Ectodermal cell (in vitro differentiated cells): Measurements from ENCODE around the gene TATDN2.

Source experiments
- H3K27ac ChIP-seq: 2 replicates; pipeline ENCODE4 v1.7.0; 2013; ENCODE audit warnings: mild to moderate bottlenecking, low read depth, low read length; ENCODE audit not compliant: insufficient read depth, poor library complexity, severe bottlenecking
- H3K27me3 ChIP-seq: 2 replicates; pipeline ENCODE4 v1.7.0; 2013; ENCODE audit warnings: mild to moderate bottlenecking, low read length; ENCODE audit not compliant: insufficient read depth, control insufficient read depth, poor library complexity, severe bottlenecking
- H3K36me3 ChIP-seq: one replicate; pipeline ENCODE4 v1.7.0; 2013; ENCODE audit warnings: low read length; ENCODE audit not compliant: control insufficient read depth, insufficient read depth
- H3K4me1 ChIP-seq: one replicate; pipeline ENCODE4 v1.7.0; 2013; ENCODE audit warnings: low read length; ENCODE audit not compliant: control insufficient read depth, insufficient read depth
- H3K4me3 ChIP-seq: 2 replicates; pipeline ENCODE4 v1.7.0; 2013; ENCODE audit warnings: low read depth, low read length, control low read depth; ENCODE audit not compliant: insufficient read depth
- H3K9me3 ChIP-seq: 2 replicates; pipeline ENCODE4 v1.7.0; 2013; ENCODE audit warnings: mild to moderate bottlenecking, low read length, moderate library complexity; ENCODE audit not compliant: control insufficient read depth
- WGBS, 2 experiments: methylation state at CpG; one replicate each; pipeline ENCODE4 v1.1.7; 2013; ENCODE audit warnings: missing lambda C conversion rate in 2 of 2; 5-methylcytosine and 5-hydroxymethylcytosine counted together

TATDN2 gene

DNA sequence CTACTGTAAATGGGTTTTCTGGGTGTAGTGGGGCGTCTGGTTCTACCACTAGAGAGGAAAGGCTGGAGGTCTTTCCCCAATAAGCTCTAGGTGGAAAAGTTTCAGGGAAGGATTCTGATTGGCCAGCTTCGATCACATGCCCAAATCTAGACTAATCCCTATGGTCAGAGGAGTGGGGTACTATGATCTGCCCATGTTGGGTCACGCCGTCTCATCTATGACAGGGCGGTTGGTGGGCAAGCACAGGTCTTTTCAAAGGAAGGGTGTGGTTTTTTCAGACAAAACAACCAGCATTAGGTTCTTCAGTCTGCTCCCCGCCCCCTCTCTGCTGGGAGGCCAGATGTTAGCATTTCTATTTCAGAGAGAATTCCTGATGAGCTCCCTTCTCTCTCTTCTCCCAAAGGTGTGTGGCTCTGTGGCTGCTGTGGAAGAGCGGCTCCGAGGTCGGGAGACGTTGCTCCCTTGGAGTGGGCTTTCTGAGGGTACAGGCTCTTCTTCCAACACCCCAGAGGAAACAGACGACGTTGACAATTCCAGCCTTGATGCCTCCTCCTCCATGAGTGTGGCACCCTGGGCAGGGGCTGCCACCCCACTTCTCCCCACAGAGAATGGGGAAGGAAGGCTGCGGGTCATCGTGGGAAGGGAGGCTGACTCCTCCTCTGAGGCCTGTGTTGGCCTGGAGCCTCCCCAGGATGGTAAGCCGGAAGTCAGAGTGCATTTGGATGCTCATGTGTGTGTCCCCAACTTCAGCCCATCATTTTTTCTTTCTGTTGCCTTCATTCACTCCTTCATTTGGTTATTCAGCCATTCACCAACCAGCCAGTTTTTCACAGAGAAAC lies 9.7 kb upstream of the TATDN2 start:
- Histone ChIP-seq H3K36me3 (no peaks in the 10 kb centered on the region), H3K27me3 (no peaks in the 10 kb centered on the region), H3K27ac (no peak overlapping the region), H3K9me3 (no peaks in the 10 kb centered on the region), H3K4me3 (no peak overlapping the region), H3K4me1 (no peaks in the 10 kb centered on the region)
- 84 to 85% methylated on average over 15 of the region's 15 CpGs for WGBS, 2 experiments

DNA sequence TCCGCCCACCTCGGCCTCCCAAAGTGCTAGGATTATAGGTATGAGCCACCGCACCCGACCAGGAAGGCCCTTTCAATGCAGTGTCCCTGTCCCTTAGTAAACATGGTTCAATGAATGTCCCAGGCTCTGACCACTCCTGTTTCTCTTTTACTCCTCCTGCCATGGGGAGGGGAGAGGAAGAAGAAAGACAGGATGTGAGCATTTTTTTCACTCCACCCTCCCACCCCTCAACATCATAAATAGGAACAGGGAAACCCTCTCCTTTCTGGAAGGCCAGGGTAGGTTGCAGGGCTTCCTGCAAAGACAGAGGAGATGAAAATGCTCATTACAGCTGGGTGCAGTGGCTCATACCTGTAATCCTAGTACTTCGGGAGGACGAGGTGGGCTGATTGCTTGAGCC lies 7.5 kb upstream of the TATDN2 start:
- Histone ChIP-seq H3K4me3 (no peak overlapping the region), H3K27me3 (no peaks in the 10 kb centered on the region), H3K27ac (no peak overlapping the region), H3K9me3 (no peaks in the 10 kb centered on the region), H3K36me3 (no peaks in the 10 kb centered on the region), H3K4me1 (no peaks in the 10 kb centered on the region)
- WGBS, 2 experiments: 87 to 91% methylated on average over 6 of the region's 6 CpGs

DNA sequence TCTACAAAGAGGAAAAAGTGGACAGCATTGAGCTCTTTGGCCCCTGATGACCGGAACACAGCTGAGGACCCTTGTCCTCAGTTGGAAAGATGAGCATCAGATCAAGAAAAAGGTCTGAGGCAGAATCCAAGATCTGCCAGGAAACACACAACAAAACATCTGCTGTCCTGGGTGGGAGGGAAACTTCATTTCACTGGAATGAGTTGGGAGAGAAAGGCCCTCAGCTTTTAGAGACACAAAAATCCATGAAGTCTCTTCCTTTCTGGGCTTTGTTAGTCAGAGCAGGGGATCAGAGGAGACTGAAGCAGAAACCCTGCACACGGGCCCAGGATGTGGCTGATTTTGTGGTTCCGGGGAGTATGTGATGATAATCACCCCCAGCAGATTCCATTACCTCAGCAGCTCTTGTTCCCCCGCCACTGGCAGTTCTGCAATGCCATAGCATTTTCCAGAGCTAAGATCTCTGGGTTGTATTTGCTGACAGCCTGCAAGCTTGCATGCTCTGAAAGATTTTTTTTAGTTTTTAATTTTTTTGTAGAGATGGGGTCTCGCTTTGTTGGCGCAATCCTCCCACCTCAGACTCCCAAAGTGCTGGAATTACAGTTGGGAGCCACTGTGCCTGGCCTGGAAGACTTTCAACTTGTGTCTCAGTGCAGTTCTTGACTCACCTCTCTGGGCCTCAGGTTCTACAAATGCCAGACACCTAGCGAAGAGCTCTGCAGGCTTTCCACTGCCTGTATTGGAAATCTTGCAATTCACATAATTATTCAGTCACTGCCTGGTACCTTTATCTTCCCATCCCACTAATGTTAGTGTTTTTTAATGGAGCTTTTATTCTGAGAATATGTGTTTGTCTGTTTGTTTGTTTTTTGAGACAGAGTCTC lies 5.8 kb upstream of the TATDN2 start:
- WGBS, 2 experiments: 93 to 94% methylated on average over 7 of the region's 7 CpGs
- H3K27ac ChIP-seq: no peak overlapping the region

DNA sequence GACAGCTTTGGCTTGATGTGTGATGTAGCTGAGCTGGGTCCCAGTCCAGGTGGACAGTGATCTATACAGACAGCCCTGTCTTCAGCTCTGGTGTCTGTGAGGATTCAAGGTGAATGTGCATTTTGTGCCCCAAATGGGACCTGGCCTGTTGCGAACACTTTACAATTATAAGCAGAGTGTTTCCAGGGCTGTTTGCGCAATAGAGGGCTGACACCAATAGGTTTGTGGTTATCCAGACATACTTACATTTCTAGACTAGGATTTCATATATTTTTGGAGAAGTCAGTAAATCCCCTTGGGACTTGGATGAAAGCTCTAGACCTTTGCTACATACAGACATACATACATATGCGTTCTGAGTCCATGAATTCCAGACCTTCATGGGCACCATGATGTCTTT lies 4.2 kb upstream of the TATDN2 start:
- H3K4me1 ChIP-seq: no peaks in the 10 kb centered on the region
- no peaks in the 10 kb centered on the region for H3K27me3 ChIP-seq
- no peaks in the 10 kb centered on the region for H3K36me3 ChIP-seq
- no peak overlapping the region for H3K4me3 ChIP-seq
- WGBS, 2 experiments: 65 to 87% methylated on average over 2 to 3 of the region's 3 CpGs
- H3K9me3 ChIP-seq: no peaks in the 10 kb centered on the region
- no peak overlapping the region for H3K27ac ChIP-seq

More for the DNA sequence above, 5.8 kb upstream of the TATDN2 start:
- Histone ChIP-seq H3K9me3 (no peaks in the 10 kb centered on the region), H3K4me1 (no peaks in the 10 kb centered on the region), H3K36me3 (no peaks in the 10 kb centered on the region), H3K27me3 (no peaks in the 10 kb centered on the region), H3K4me3 (no peak overlapping the region)

DNA sequence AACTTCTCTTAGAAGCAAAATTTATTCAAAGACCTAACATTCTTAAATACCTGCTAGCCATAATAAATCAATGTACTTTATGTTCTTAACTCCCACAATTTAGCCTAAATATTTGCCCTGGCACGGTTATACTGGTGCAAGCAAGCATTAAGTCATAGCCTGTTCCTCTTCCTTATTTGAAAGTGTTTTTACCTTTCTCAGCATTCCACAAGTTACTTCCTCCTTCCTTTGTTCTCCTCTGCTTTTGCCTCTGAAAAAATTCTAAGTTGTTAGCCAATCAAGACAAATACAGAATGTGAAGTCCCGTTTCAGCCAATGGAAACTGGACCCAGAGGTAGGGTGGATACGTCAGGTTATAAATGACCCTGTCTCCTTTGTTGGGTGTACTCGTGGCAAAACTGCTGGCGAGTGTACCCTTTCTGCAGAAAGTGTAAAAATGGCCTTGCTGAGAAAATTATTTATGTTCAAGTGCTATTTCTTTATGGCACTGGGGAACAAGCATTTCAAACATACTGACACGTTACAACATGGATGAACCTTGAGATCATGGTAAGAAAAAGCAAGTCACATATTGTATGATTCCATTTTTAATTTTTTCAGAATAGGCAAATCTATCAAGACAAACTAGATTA lies 3.1 kb upstream of the TATDN2 start:
- Histone ChIP-seq H3K4me1 (no peaks in the 10 kb centered on the region), H3K9me3 (no peaks in the 10 kb centered on the region), H3K27me3 (no peaks in the 10 kb centered on the region), H3K27ac (no peak overlapping the region), H3K4me3 (no peak overlapping the region), H3K36me3 (no peaks in the 10 kb centered on the region)
- WGBS, 2 experiments: 90 to 95% methylated on average over 6 of the region's 6 CpGs

DNA sequence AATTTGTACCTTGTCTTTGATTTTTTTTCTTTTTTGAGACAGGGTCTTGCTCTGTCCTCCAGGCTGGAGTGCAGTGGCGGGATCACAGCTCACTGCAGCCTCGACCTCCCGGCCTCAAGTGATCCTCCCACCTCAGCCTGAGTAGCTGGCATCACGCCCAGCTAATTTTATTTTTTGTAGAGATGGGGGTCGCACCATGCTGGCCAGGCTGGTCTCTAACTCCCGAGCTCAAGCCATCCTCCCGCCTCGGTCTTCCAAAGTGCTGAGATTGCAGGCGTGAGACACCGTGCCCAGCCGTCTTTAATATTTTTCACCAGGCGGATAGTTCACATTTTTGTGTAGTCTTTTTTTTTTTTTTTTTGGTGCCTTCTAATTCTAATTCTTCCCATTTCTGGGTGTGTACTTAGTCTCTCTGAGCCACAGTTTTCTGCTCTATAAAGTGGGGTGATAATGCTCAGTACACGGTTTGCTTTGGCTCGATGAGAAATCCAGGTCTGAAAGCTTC lies 528 bp upstream of the TATDN2 start:
- no peaks in the 10 kb centered on the region for H3K4me1 ChIP-seq
- H3K27me3 ChIP-seq: no peaks in the 10 kb centered on the region
- 73 to 76% methylated on average over 14 of the region's 14 CpGs for WGBS, 2 experiments
- H3K4me3 ChIP-seq: peak overlapping the region; percentile 78
- no peaks in the 10 kb centered on the region for H3K36me3 ChIP-seq
- no peak overlapping the region for H3K27ac ChIP-seq
- no peaks in the 10 kb centered on the region for H3K9me3 ChIP-seq

DNA sequence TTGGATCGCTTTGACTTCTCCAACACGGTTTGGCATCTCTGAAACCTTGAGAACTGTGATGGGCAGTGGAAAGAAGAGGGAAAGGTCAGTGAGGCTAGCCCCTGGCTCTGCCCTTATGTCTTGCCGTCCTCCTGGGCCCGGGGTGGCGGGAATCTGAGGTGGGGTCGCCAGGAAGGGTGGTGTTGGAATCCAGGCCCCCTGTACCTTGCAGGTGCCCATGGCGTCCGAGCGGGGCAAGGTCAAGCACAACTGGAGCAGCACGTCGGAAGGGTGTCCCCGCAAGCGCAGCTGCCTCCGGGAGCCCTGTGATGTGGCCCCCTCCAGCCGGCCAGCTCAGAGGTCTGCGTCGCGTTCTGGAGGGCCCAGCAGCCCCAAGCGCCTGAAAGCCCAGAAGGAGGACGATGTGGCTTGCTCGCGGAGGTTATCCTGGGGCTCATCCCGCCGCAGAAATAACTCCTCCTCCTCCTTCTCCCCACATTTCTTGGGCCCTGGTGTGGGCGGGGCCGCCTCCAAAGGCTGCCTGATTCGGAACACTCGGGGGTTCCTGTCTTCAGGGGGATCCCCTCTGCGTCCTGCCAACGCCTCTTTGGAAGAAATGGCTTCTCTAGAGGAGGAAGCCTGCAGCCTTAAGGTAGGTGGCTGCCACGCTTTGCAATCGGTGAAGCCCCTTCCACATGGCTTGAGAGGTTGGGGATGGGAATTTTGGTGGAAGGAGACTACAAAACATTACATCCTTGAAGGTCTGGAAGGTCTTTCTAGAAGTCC lies 907 bp downstream of the TATDN2 start:
- no peaks in the 10 kb centered on the region for H3K9me3 ChIP-seq
- H3K4me1 ChIP-seq: no peaks in the 10 kb centered on the region
- H3K36me3 ChIP-seq: no peaks in the 10 kb centered on the region
- no peak overlapping the region for H3K27ac ChIP-seq
- 2% methylated on average over 32 of the region's 32 CpGs for WGBS, 2 experiments
- H3K4me3 ChIP-seq: peak overlapping the region; percentile 78
- no peaks in the 10 kb centered on the region for H3K27me3 ChIP-seq

DNA sequence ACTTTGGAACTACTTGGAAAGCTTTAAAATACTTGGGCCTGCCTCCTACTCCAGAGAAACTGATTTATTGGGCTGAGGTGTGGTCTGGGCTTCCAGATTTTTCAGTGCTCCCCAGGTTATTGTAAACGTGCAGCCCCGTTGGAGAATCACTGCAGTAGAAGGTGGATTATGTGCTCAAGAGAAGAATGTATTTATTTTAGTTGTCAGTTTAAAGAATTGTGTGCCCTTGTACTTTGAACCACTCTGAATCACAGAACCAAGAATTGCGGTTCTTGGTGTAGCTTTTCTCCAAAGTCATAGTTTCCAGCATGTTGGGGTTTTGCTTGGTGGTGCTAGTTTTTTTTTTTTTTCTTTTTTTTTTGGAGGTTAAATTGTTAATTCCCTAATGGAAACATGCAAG lies 1.6 kb downstream of the TATDN2 start:
- Histone ChIP-seq H3K4me3 (peak overlapping the region; percentile 78), H3K27ac (no peak overlapping the region), H3K36me3 (peaks cover 2% of the 10 kb centered on the region), H3K27me3 (no peaks in the 10 kb centered on the region), H3K4me1 (no peaks in the 10 kb centered on the region), H3K9me3 (no peaks in the 10 kb centered on the region)
- 43 to 59% methylated on average over 3 of the region's 3 CpGs for WGBS, 2 experiments

DNA sequence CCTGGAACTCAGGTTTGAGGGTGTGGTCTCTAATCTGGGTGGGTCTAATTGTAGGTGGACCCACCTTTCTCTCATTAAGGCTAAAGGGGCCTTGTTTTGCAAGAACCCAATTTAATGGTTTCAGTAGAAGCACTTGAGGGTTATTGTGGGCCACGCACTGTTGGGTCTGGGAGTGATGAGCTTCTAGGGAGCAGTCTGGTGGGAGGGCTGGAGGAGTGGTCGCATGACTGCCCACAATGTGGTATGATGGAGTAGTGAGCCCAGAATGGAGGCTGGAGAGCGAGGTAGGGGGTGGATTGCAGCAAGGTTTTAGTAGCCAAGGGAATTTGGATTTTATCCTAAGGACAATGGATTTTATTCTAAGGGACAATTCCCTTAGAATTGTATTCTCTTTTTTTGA lies 2.7 kb downstream of the TATDN2 start:
- H3K4me3 ChIP-seq: no peak overlapping the region
- no peaks in the 10 kb centered on the region for H3K27me3 ChIP-seq
- H3K27ac ChIP-seq: no peak overlapping the region
- H3K36me3 ChIP-seq: peaks cover 2% of the 10 kb centered on the region
- 89 to 94% methylated on average over 3 of the region's 3 CpGs for WGBS, 2 experiments
- no peaks in the 10 kb centered on the region for H3K9me3 ChIP-seq
- no peaks in the 10 kb centered on the region for H3K4me1 ChIP-seq
